Activated CD4-positive, alpha-beta T cell treated with anti-CD3 and anti-CD28 coated beads, Interleukin-2, amount 50 U/mL, for 24 hours (primary cell): Measurements from ENCODE around the gene B3GAT1.

Experiments
- DNase-seq, 2 donors: peaks; one replicate each; pipeline ENCODE4 v3.0.0-alpha.2; 2020; ENCODE audit warnings: low read depth in 1 of 2, low spot score in 1 of 2

B3GAT1 gene

GRCh38 chr11:134393638-134394037 is 18.4 kb downstream of the B3GAT1 start:
- no peak for DNase-seq

GRCh38 chr11:134392953-134393615 is 19.0 kb downstream of the B3GAT1 start:
- no peak for DNase-seq

- no peak for DNase-seq
These were observed 20.4 kb downstream of the B3GAT1 start for GRCh38 chr11:134391656-134392055.

GRCh38 chr11:134390706-134391569 is 21.1 kb downstream of the B3GAT1 start:
- DNase-seq, result no peak

GRCh38 chr11:134389464-134390180 is 22.4 kb downstream of the B3GAT1 start:
- no peak for DNase-seq

- no peak for DNase-seq
These were observed 23.5 kb downstream of the B3GAT1 start for GRCh38 chr11:134388590-134388989.

GRCh38 chr11:134387501-134387900 is 24.5 kb downstream of the B3GAT1 start:
- no peak for DNase-seq

GRCh38 chr11:134386945-134387344 is 25.1 kb downstream of the B3GAT1 start:
- DNase-seq, result no peak

- no peak for DNase-seq
These were observed 26.1 kb downstream of the B3GAT1 start for GRCh38 chr11:134385774-134386565.

GRCh38 chr11:134385171-134385570 is 26.9 kb downstream of the B3GAT1 start:
- no peak for DNase-seq

- no peak for DNase-seq
These were observed 27.6 kb downstream of the B3GAT1 start for GRCh38 chr11:134384406-134384805.

- no peak for DNase-seq
These were observed 28.3 kb downstream of the B3GAT1 start for GRCh38 chr11:134383576-134384221.

- DNase-seq, result no peak
These were observed 29.2 kb downstream of the B3GAT1 start for GRCh38 chr11:134382830-134383229.

GRCh38 chr11:134382257-134382656 is 29.8 kb downstream of the B3GAT1 start:
- DNase-seq, result no peak

GRCh38 chr11:134380785-134381184 is 31.3 kb downstream of the B3GAT1 start:
- no peak for DNase-seq

- DNase-seq, result no peak
These were observed 31.8 kb downstream of the B3GAT1 start for GRCh38 chr11:134380229-134380628.

- no peak for DNase-seq
These were observed 32.8 kb downstream of the B3GAT1 start for GRCh38 chr11:134379241-134379640.

GRCh38 chr11:134377876-134378275 is 34.2 kb downstream of the B3GAT1 start:
- DNase-seq, result no peak

GRCh38 chr11:134376150-134376921 is 35.7 kb downstream of the B3GAT1 start:
- DNase-seq, result no peak
